Measurements from ENCODE around the gene SETDB1. TPM values are rescaled to one million over a fixed set of nuclear protein-coding genes. Genes with fewer than 3 reads are reported as not detected.
"Not testable (repeated sequence)": the region's sequence is repeated elsewhere in the genome, so short reads cannot be mapped to it uniquely, and the experiment has no call there.

SETDB1 gene
- total RNA-seq, result 10 to 100 TPM; 33.1 to 49.7 TPM
- polyA plus RNA-seq (ENCODE audit: insufficient read length in 6 of 6), result 10 to 100 TPM; 83.6 to 96.6 (median 91.9) TPM
- long read RNA-seq, donor 1, full-length matches to known transcripts, result 10 of 146 reads
- long read RNA-seq, donor 1, partial matches to known transcripts, result 79 of 146 reads
- long read RNA-seq, donor 1, other reads (novel, unspliced or antisense), result 57 of 146 reads
- long read RNA-seq, donor 2, partial matches to known transcripts, result 5 of 9 reads
- long read RNA-seq, donor 2, other reads (novel, unspliced or antisense), result 0 of 9 reads
- long read RNA-seq, donor 3, full-length matches to known transcripts, result 4 of 4 reads
- long read RNA-seq, donor 3, partial matches to known transcripts, result 0 of 4 reads
- long read RNA-seq, donor 3, other reads (novel, unspliced or antisense), result 0 of 4 reads
- long read RNA-seq, donor 4, partial matches to known transcripts, result 2 of 2 reads
- long read RNA-seq, donor 4, other reads (novel, unspliced or antisense), result 0 of 2 reads
- long read RNA-seq, donor 5, full-length matches to known transcripts, result 8 of 19 reads
- long read RNA-seq, donor 5, partial matches to known transcripts, result 11 of 19 reads
- long read RNA-seq, donor 5, other reads (novel, unspliced or antisense), result 0 of 19 reads
- long read RNA-seq, donor 6, result 0 reads
- long read RNA-seq, donor 7, partial matches to known transcripts, result 5 of 5 reads
- long read RNA-seq, donor 7, other reads (novel, unspliced or antisense), result 0 of 5 reads
- long read RNA-seq, donor 8, partial matches to known transcripts, result 8 of 8 reads
- long read RNA-seq, donor 8, other reads (novel, unspliced or antisense), result 0 of 8 reads
- long read RNA-seq, donor 9, result 0 reads
- long read RNA-seq, donor 10, partial matches to known transcripts, result 2 of 2 reads
- long read RNA-seq, donor 10, other reads (novel, unspliced or antisense), result 0 of 2 reads
- long read RNA-seq, donor 11, partial matches to known transcripts, result 0 of 1 reads
- long read RNA-seq, donor 11, other reads (novel, unspliced or antisense), result 0 of 1 reads
- long read RNA-seq, donor 12, partial matches to known transcripts, result 0 of 4 reads
- long read RNA-seq, donor 12, other reads (novel, unspliced or antisense), result 0 of 4 reads

GRCh38 chr1:150926097-150926741 lies at the start of gene SETDB1:
SETDB1 (plus strand) TSS chr1:150926363; CDS start chr1:150927715, 1,352 bp downstream.
- DNase-seq (peak; percentile 93 to 98 (median 96)), ATAC-seq (peak; percentile 98)
- H3K27me3 ChIP-seq, result no peaks in the 10 kb centered on the region
- H3K9me3 ChIP-seq, result peaks cover 0 to 3% of the 10 kb centered on the region in 2 donors
- no peak for TF ChIP-seq CTCF (IDR thresholded peaks at IDR 0.05)
- H3K36me3 ChIP-seq, result peaks cover 0 to 36% of the 10 kb centered on the region in 2 donors
- H3K4me1 ChIP-seq, result peaks cover 0 to 24% of the 10 kb centered on the region in 2 donors
- H3K27ac ChIP-seq, result peak within 1 kb of the TSS; percentile 74 to 79
- intact Hi-C loops (cut with DNase I), result no loop called here
- peak within 1 kb of the TSS; percentile 51 to 54 for H3K4me3 ChIP-seq

GRCh38 chr1:150878931-150879330 lies 47.2 kb upstream of the SETDB1 start:
- H3K27ac ChIP-seq; DNase-seq; H3K36me3 ChIP-seq; intact Hi-C loops (cut with DNase I); ATAC-seq; H3K9me3 ChIP-seq; H3K27me3 ChIP-seq; H3K4me3 ChIP-seq: not testable (repeated sequence)
- H3K4me1 ChIP-seq, result peaks cover 8 to 21% of the 10 kb centered on the region in 2 donors

DNA sequence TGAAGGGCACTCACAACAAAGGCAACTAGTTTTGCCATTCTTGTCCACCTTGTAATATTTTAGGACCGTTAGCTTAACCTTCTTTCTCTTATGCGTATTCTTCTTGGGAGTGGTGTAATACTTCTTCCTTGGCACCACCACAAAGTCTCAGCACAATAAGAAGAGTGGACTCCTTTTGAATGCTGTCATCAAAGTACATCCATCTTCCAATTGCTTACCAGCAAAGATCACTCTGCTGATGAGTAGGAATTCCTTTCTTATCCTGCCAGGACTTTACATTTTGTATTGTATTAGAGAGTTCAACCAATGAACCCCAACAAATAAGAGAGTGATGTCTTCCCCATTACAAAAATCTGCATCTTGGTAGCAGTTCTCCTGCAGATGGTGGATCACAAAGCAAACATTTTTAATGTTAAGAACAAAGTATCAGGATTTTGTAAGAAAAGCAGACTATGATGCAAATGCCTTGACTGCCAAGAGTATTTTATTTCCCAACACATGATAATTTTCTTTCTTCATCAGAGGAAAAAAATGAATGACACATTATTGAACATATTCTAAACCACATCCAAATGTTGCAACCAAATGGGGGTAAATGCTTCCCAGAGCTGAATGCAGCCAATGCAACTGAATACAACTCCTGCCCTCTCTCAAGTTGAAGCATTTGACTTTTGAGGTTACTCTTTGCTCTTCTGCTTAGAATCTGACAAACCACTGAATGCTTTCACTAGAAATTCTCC lies 44.7 kb upstream of the SETDB1 start:
- Histone ChIP-seq H3K27ac (peak overlapping the region in 1 of 2 donors; percentile 58), H3K9me3 (no peaks in the 10 kb centered on the region), H3K4me1 (peaks cover 0 to 4% of the 10 kb centered on the region in 2 donors), H3K27me3 (no peaks in the 10 kb centered on the region), H3K4me3 (no peak overlapping the region), H3K36me3 (no peaks in the 10 kb centered on the region)
- intact Hi-C loops (cut with DNase I), result no loop called here
- peak in 2 of 4 donors; percentile 78 to 82 for DNase-seq
- TF ChIP-seq CTCF (IDR thresholded peaks at IDR 0.05), result no peak
- ATAC-seq, result peak; percentile 54

GRCh38 chr1:150883121-150883520 lies 43.0 kb upstream of the SETDB1 start:
- intact Hi-C loops (cut with DNase I); ATAC-seq; H3K4me1 ChIP-seq; H3K27me3 ChIP-seq; H3K9me3 ChIP-seq; H3K27ac ChIP-seq; H3K4me3 ChIP-seq; H3K36me3 ChIP-seq; DNase-seq: not testable (repeated sequence)

DNA sequence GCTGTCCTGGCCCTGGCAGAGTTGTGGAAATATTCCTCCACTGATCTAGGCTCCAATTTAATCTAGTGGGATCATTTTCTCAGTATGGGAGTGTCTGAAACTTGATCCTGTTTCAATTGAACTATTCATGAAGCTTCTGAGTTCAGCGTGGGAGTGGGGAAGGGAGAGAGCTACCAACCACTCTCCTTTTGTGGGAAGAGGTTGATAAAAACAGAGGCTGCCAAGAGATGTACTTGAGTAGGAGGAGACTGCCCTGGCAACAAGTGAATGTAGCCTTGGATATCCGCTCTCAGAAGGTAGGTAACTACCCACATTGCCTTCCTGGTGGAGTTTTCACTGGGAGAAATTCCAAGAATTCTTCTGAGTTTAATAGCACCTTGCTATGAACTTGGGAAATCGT lies 39.1 kb upstream of the SETDB1 start, which contains the start of gene CTXND2:
CTXND2 (plus strand) TSS at position 119 of the 400 bp plus-strand sequence. CDS start 25,179 bp downstream, outside the sequence.
- ATAC-seq (peak; percentile 33), DNase-seq (no peak)
- Histone ChIP-seq H3K4me1 (no peaks in the 10 kb centered on the region), H3K36me3 (no peaks in the 10 kb centered on the region), H3K4me3 (no peak within 1 kb of the TSS), H3K27me3 (no peaks in the 10 kb centered on the region), H3K9me3 (no peaks in the 10 kb centered on the region), H3K27ac (no peak within 1 kb of the TSS)
- intact Hi-C loops (cut with DNase I), result no loop called here
- TF ChIP-seq CTCF (IDR thresholded peaks at IDR 0.05), result no peak

Data from left lung (tissue), 14 donors.